ENCODE measurements around the gene PLPPR2.
"Not testable (repeated sequence)": the region's sequence is repeated elsewhere in the genome, so short reads cannot be mapped to it uniquely, and the experiment has no call there.

PLPPR2 gene

GRCh38 chr19:11370744-11371143 lies 15.5 kb downstream of the PLPPR2 start:
- DNase-seq (ENCODE audit: low read depth in 1 of 2, low spot score in 1 of 2) = no peak

DNA sequence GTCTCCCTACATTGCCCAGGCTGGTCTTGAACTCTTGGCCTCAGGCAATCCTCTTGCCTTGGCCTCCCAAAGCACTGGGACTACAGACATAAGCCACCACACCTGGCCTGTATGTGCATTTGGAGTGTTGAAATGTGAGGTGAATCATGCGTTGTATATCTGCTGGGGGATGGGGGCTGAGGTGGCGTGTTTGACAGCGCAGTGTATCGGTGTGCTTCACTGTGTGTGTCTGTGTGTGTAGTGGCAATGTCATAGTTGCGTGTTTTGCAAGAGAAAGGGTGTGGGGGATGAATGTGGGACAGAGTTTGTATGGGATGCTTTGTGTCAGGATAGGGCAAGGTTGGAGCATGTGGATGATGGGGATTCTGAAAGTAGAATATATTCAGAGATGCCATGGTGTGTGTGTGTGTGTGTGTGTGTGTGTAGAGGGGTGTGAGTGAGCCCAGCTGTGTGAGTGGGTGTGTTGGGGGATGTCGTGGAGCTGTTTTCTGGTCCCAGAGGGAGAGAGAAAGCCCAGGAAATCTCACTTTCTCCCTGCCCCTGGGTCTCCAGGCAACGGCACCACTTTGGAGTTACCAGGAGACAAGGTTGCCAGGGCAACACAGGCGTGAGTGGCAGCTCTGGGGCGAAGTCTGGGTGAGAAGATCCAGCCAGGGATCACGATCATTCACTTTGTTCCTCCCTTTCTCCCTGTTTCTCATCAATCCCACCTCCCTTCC lies 18.1 kb downstream of the PLPPR2 start:
- no peak for DNase-seq (ENCODE audit: low read depth in 1 of 2, low spot score in 1 of 2)

- DNase-seq (ENCODE audit: low read depth in 1 of 2, low spot score in 1 of 2) = no peak
These were observed 18.7 kb downstream of the PLPPR2 start for GRCh38 chr19:11373885-11374432.

GRCh38 chr19:11374433-11375142 lies 19.4 kb downstream of the PLPPR2 start, which contains the start of gene SWSAP1:
Gene SWSAP1, plus strand, starts transcription at chr19:11374666. Its CDS starts 15 bp downstream, at chr19:11374681.
- DNase-seq (ENCODE audit: low read depth in 1 of 2, low spot score in 1 of 2) = peak; percentile 90 to 97

DNA sequence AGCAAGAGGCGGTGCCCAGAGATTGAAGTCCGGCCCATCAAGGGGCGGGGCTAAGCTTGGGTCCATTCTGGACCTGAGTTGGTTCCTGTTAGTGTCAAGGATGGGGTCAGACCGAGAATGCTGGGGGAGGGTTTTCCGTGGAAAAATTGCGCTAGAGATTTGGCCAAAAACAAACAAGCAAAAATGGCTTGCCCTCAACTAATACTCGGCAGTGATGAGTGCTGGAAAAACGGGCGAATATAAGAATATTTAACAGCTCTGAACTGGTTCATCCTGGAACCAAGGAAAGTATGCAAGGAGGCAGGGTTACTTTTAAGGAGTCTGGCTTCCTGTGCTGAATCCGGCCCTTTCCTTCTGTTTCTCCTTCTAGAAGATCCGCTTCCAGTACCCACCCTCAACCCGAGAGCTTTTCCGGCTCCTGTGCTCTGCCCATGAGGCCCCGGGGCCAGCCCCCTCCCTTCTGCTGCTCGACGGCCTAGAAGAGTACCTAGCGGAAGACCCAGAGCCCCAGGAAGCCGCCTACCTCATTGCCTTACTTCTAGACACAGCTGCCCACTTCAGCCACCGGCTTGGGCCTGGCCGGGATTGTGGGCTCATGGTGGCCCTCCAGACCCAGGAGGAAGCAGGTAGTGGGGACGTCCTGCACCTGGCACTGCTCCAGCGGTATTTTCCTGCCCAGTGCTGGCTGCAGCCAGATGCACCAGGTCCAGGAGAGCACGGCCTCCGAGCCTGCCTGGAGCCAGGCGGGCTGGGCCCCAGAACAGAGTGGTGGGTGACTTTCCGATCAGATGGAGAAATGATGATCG lies 20.1 kb downstream of the PLPPR2 start:
- peak; percentile 30 to 40 for DNase-seq (ENCODE audit: low read depth in 1 of 2, low spot score in 1 of 2)

- DNase-seq (ENCODE audit: low read depth in 1 of 2, low spot score in 1 of 2) = no peak
These were observed 22.0 kb downstream of the PLPPR2 start for GRCh38 chr19:11377237-11377636.

GRCh38 chr19:11377756-11378155 lies 22.5 kb downstream of the PLPPR2 start:
- DNase-seq (ENCODE audit: low read depth in 1 of 2, low spot score in 1 of 2) = no peak

DNA sequence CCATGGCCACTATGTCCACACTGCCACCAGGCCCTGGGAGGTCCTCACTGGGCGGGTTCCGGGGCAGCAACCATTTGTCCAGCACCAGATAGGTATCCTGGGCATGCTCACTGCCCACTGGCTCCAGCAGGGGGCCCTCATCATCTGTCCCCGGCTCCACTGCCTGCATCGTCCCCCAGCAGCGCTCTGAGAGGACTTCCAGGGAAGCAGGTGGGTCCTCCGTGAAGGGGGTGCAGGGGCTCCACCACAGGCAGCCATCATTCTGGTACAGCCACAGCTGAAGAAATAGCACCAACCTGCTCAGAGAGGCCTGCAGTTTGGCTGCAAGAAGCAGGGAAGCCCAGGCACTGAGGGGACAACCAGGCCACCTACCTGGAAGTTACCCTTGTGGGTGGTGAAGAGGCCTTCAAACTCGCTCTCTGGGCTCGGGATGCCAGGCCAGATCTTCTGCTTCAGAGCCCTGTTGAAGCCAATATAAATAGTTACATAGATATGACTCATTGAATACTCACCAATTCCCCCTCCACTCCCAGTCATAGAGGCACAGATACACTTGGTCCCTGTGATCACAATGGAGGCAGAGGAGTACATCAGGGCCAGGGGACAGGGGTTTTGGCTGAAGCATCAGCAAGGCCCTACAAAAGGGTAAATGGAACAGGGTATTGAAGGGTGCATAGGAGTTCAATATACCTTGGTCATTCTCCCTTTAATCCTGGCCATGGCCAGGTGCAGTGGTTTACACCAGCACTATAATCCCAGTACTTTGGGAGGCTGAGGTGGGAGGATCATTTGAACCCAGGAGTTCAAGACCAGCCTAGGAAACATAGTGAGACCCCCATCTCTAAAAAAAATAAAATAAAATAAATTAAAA lies 23.3 kb downstream of the PLPPR2 start:
- no peak for DNase-seq (ENCODE audit: low read depth in 1 of 2, low spot score in 1 of 2)

- not testable (repeated sequence) for DNase-seq (ENCODE audit: low read depth in 1 of 2, low spot score in 1 of 2)
These were observed 24.1 kb downstream of the PLPPR2 start for GRCh38 chr19:11379269-11379845.

- DNase-seq (ENCODE audit: low read depth in 1 of 2, low spot score in 1 of 2) = no peak
These were observed 24.7 kb downstream of the PLPPR2 start for GRCh38 chr19:11379857-11380350.

- peak; percentile 86 to 94 for DNase-seq (ENCODE audit: low read depth in 1 of 2, low spot score in 1 of 2)
These were observed 25.7 kb downstream of the PLPPR2 start for GRCh38 chr19:11380653-11381537.

GRCh38 chr19:11382898-11383705 lies 27.9 kb downstream of the PLPPR2 start:
- no peak for DNase-seq (ENCODE audit: low read depth in 1 of 2, low spot score in 1 of 2)

DNA sequence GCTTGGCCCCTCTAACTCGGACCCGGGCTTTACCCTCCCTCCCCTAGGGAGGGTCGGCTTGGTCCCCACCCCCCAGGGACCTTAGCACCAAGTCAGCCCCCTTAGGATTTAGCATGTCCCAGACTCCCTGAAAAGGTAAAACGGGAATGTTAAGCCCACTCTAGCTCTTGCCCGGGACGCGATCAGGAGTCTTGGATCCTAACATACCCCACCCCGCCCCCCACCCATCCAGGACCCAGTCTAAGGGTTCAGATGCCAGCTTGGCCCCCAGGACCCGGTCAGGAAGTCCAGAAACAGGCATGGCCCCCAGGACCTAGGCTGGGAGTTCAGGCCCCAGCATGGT lies 28.4 kb downstream of the PLPPR2 start:
- no peak for DNase-seq (ENCODE audit: low read depth in 1 of 2, low spot score in 1 of 2)

- no peak for DNase-seq (ENCODE audit: low read depth in 1 of 2, low spot score in 1 of 2)
These were observed 29.5 kb downstream of the PLPPR2 start for GRCh38 chr19:11384778-11385129.

DNA sequence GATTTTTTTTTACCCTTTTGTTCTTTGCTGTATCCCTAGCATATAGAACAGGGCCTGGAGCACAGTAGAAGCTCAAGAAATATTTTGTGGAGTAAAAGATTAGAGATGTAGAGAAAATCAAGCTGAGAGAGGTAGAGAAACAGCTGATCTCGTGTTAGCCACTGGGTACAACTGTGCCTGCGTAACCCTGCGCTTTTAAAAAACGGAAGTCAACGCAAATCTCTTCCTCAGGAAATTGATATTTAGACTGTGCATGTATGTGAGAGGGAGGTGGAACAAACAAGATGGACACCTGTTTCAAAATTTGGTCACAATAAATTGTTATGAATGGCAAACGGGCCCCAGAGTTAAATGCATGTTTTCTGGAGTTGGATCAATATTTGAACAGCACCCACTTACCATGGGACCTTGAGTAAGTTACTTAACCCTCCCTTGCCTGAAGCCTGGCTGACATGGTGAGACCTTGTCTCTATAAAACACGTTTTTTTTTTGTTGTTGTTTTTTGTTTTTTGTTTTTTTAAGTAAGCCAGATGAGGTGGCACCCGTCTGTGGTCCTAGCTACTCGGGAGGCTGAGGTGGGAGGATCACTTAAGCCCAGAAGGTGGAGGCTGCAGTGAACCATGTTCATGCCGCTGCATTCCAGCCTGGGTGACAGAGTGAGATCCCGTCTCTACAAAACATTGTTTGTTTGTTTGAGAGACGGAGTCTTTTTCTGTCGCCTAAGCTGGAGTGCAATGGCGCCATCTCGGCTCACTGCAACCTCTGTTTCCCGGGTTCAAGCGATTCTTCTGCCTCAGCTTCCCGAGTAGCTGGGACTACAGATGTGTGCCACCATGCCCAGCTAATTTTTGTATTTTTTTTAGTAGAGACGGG lies 32.2 kb downstream of the PLPPR2 start:
- DNase-seq (ENCODE audit: low read depth in 1 of 2, low spot score in 1 of 2) = no peak

- DNase-seq (ENCODE audit: low read depth in 1 of 2, low spot score in 1 of 2) = no peak
These were observed 35.1 kb downstream of the PLPPR2 start for GRCh38 chr19:11390359-11390758.

- DNase-seq (ENCODE audit: low read depth in 1 of 2, low spot score in 1 of 2) = no peak
These were observed 35.9 kb downstream of the PLPPR2 start for GRCh38 chr19:11390933-11391680.

Measured in activated CD4-positive, alpha-beta T cell treated with anti-CD3 and anti-CD28 coated beads, Interleukin-2, amount 50 U/mL, for 24 hours (primary cell).